ENCODE data around the gene LRFN3. TPM values are rescaled to one million over a fixed set of nuclear protein-coding genes. Genes with fewer than 3 reads are reported as not detected.
"Not testable (repeated sequence)": the region's sequence is repeated elsewhere in the genome, so short reads cannot be mapped to it uniquely, and the experiment has no call there.

The LRFN3 gene, protein sequence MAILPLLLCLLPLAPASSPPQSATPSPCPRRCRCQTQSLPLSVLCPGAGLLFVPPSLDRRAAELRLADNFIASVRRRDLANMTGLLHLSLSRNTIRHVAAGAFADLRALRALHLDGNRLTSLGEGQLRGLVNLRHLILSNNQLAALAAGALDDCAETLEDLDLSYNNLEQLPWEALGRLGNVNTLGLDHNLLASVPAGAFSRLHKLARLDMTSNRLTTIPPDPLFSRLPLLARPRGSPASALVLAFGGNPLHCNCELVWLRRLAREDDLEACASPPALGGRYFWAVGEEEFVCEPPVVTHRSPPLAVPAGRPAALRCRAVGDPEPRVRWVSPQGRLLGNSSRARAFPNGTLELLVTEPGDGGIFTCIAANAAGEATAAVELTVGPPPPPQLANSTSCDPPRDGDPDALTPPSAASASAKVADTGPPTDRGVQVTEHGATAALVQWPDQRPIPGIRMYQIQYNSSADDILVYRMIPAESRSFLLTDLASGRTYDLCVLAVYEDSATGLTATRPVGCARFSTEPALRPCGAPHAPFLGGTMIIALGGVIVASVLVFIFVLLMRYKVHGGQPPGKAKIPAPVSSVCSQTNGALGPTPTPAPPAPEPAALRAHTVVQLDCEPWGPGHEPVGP
- total RNA-seq (0.47 TPM), polyA plus RNA-seq (1.6 TPM)
- long read RNA-seq, donor 1: 0 reads
- long read RNA-seq, donor 2, partial matches to known transcripts: 0 of 3 reads
- long read RNA-seq, donor 2, other reads (novel, unspliced or antisense): 0 of 3 reads
- long read RNA-seq, donor 3: 0 reads
- long read RNA-seq, donor 4, partial matches to known transcripts: 0 of 1 reads
- long read RNA-seq, donor 4, other reads (novel, unspliced or antisense): 0 of 1 reads
- long read RNA-seq, donor 5, partial matches to known transcripts: 0 of 2 reads
- long read RNA-seq, donor 5, other reads (novel, unspliced or antisense): 0 of 2 reads
- long read RNA-seq, donor 6: 0 reads
- long read RNA-seq, donor 7: 0 reads
- long read RNA-seq, donor 8: 0 reads
- long read RNA-seq, donor 9, partial matches to known transcripts: 0 of 1 reads
- long read RNA-seq, donor 9, other reads (novel, unspliced or antisense): 0 of 1 reads
- long read RNA-seq, donor 10, partial matches to known transcripts: 0 of 1 reads
- long read RNA-seq, donor 10, other reads (novel, unspliced or antisense): 0 of 1 reads

DNA sequence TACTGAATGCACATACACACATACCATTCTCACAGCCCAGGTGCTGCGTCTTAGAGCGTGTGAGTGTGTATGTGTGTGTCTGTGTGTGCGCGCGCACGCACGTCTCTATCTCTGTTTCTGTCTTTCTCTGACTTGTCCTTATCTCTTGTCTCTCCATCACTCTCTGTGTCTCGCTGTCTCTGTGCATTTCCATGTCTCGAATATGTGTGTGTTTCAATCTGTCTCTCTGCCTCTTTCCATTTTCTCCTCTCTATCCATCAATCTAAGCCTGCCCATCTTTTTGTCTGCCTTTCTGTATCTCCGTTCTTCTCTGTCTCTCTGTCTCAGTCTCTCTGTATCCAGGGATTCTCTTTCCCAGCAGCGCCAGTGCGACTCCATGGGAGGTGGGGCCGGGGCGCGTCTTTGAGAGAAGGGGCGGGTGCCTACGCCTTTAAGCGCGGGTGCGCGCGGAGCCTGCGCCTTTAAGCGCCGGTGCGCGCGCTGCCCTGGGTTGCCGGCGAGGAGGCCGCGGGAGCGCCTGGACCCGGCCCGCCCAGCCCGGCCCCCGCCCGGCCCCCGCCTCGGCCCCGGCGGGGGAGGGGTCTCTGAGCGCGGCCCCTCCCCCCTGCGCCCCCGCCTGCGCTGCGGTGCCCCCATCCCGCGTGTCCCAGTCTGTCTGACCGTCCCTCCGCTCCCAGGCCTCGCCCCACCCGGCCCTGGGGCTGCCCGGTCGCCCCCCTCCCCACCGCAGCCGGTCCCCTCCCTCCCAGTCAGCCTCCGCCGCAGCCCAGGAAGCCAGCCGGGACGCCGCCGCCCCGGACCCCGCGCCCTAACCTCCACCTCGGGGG is at the start of gene LRFN3:
TSS of gene LRFN3 (plus strand) at position 464 of the 827 bp plus-strand sequence. CDS start 3,052 bp downstream, outside the sequence.
- WGBS: 4% methylated on average over 67 of the region's 68 CpGs
- Histone ChIP-seq H3K27ac (ENCODE audit: low read depth in 1 of 2, low read length in 1 of 2) (peak within 1 kb of the TSS in 1 of 2 donors; percentile 25), H3K4me3 (ENCODE audit: low read length in 2 of 2) (peak within 1 kb of the TSS; percentile 36 to 73), H3K36me3 (ENCODE audit: control insufficient read depth in 2 of 2, insufficient read depth in 2 of 2, low read length in 1 of 2) (peaks cover 0 to 12% of the 10 kb centered on the region in 2 donors), H3K27me3 (ENCODE audit: control insufficient read depth in 2 of 2, insufficient read depth in 1 of 2, low read length in 1 of 2) (peaks cover 0 to 32% of the 10 kb centered on the region in 2 donors), H3K9me3 (ENCODE audit: control insufficient read depth in 2 of 2, insufficient read depth in 1 of 2, low read length in 1 of 2) (peaks cover 0 to 2% of the 10 kb centered on the region in 2 donors), H3K4me1 (ENCODE audit: control insufficient read depth in 2 of 2, insufficient read depth in 2 of 2, low read length in 2 of 2) (peaks cover 15 to 20% of the 10 kb centered on the region in 2 donors)
- DNase-seq (ENCODE audit: low read depth in 6 of 9, low spot score in 9 of 9): peak in 3 of 9 donors; percentile 46 to 63 (median 59)

DNA sequence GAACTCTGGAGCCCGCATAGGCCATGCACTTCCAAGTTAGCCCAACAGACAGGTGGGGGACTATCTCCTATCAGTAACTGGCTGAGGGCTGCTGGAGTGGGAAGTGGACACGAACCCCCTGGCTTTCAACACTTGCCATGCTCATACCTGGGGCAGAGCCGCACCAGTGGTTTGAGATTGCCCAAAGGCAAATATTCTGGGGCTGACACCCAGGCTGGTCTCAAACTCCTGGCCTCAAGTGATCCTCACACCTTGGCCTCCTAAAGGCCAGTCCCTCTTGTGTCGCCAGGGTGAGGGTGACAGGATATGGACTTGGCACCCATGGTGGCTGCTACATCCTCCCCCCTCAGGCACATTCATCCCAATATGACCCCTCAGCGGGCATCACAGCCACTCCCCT is 49.0 kb upstream of the LRFN3 start:
- Histone ChIP-seq H3K27me3 (ENCODE audit: control insufficient read depth in 2 of 2, insufficient read depth in 1 of 2, low read length in 1 of 2) (no peaks in the 10 kb centered on the region), H3K36me3 (ENCODE audit: control insufficient read depth in 2 of 2, insufficient read depth in 2 of 2, low read length in 1 of 2) (peaks cover 34 to 41% of the 10 kb centered on the region in 2 donors), H3K27ac (ENCODE audit: low read depth in 1 of 2, low read length in 1 of 2) (no peak overlapping the region), H3K4me3 (ENCODE audit: low read length in 2 of 2) (no peak overlapping the region), H3K4me1 (ENCODE audit: control insufficient read depth in 2 of 2, insufficient read depth in 2 of 2, low read length in 2 of 2) (no peaks in the 10 kb centered on the region), H3K9me3 (ENCODE audit: control insufficient read depth in 2 of 2, insufficient read depth in 1 of 2, low read length in 1 of 2) (no peaks in the 10 kb centered on the region)
- DNase-seq (ENCODE audit: low read depth in 6 of 9, low spot score in 9 of 9): no peak
- 98% methylated on average over 5 of the region's 5 CpGs for WGBS

DNA sequence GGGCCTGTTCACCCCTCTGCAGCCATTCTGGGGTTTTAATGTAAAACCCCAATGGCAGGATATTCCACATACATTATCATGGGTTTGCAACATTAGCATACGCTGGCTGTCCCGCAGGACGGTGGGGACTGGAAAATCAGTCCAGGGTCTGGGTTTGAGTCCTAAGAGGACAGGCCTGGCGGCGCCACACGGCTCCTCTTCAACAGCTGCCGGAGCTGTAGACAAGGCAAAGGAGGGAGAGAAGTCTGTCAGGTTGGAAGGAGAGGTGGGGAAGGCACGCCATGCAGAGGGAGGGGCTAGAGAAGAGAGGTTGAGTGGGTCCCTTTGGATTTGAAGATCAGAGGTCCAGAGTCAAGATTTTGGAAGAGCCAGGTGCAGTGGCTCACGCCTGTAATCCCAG is 47.8 kb upstream of the LRFN3 start:
- Histone ChIP-seq H3K27ac (ENCODE audit: low read depth in 1 of 2, low read length in 1 of 2) (no peak overlapping the region), H3K9me3 (ENCODE audit: control insufficient read depth in 2 of 2, insufficient read depth in 1 of 2, low read length in 1 of 2) (no peaks in the 10 kb centered on the region), H3K4me1 (ENCODE audit: control insufficient read depth in 2 of 2, insufficient read depth in 2 of 2, low read length in 2 of 2) (no peaks in the 10 kb centered on the region), H3K27me3 (ENCODE audit: control insufficient read depth in 2 of 2, insufficient read depth in 1 of 2, low read length in 1 of 2) (no peaks in the 10 kb centered on the region), H3K36me3 (ENCODE audit: control insufficient read depth in 2 of 2, insufficient read depth in 2 of 2, low read length in 1 of 2) (peaks cover 43 to 49% of the 10 kb centered on the region in 2 donors), H3K4me3 (ENCODE audit: low read length in 2 of 2) (no peak overlapping the region)
- DNase-seq (ENCODE audit: low read depth in 6 of 9, low spot score in 9 of 9): no peak
- WGBS: 98% methylated on average over 9 of the region's 9 CpGs

DNA sequence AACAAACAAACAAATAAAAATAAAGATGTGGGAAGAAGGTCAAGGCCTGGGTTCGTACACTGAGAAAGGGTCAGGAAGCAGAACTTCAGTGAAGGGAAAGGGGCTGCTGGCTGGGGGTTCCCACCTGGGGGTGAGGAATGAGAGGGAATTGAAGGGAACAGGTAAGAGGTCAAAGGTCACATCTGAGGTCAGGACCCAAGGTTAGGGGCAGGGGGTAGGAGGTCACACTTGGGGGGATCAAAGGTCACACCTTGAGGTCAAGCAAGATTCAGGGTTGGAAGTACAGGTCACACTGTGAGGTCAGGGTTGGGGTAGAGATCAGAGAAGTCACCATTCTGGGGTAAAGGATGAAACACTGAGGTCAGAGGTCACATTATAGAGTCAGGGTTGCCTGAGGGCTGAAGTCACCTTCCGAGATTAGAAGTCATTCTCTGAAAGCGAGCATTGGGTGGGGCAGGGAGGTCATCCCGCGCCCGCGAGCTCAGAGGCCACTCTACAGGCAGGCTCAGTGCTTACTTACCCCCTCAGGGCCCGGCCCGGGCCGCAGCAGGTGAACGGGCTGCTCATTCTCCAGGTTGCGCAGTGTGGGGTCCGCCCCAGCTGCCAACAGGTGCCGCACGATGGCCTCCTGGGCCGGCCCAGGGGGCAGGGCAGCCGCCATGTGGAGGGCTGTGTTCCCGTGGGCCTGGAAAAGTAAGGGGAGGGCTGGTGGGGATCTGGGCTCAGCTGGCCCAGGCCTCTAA is 46.6 kb upstream of the LRFN3 start:
- Histone ChIP-seq H3K27ac (ENCODE audit: low read depth in 1 of 2, low read length in 1 of 2) (no peak overlapping the region), H3K27me3 (ENCODE audit: control insufficient read depth in 2 of 2, insufficient read depth in 1 of 2, low read length in 1 of 2) (no peaks in the 10 kb centered on the region), H3K4me1 (ENCODE audit: control insufficient read depth in 2 of 2, insufficient read depth in 2 of 2, low read length in 2 of 2) (no peaks in the 10 kb centered on the region), H3K4me3 (ENCODE audit: low read length in 2 of 2) (no peak overlapping the region), H3K36me3 (ENCODE audit: control insufficient read depth in 2 of 2, insufficient read depth in 2 of 2, low read length in 1 of 2) (peaks cover 52 to 57% of the 10 kb centered on the region in 2 donors), H3K9me3 (ENCODE audit: control insufficient read depth in 2 of 2, insufficient read depth in 1 of 2, low read length in 1 of 2) (no peaks in the 10 kb centered on the region)
- 99% methylated on average over 18 of the region's 18 CpGs for WGBS
- no peak for DNase-seq (ENCODE audit: low read depth in 6 of 9, low spot score in 9 of 9)

DNA sequence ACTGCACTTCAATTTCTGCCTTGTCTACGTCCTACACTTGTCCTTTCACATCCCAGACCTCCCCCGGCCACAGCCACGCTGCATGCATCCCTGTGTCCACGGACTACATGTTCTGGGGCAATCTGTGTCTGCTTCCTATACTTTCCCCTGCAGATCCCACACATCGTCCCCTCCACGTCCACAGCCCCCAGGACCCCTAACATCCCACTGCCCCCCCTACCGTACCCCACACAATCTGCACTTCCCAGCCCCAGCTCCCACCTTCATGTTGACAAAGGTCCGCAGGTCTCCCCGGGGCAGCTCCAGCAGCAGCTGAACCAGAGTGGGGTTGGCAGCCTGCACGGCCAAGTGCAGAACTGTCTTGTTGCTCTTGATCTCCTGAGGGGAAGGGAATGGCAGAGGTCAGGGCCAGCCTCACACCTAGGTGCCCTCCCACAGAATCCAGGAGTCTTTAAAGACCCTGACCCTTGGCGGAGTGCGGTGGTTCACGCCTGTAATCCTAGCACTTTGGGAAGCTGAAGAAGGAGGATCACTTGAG is 46.0 kb upstream of the LRFN3 start:
- Histone ChIP-seq H3K9me3 (ENCODE audit: control insufficient read depth in 2 of 2, insufficient read depth in 1 of 2, low read length in 1 of 2) (no peaks in the 10 kb centered on the region), H3K36me3 (ENCODE audit: control insufficient read depth in 2 of 2, insufficient read depth in 2 of 2, low read length in 1 of 2) (peaks cover 55 to 61% of the 10 kb centered on the region in 2 donors)
- WGBS: 97% methylated on average over 13 of the region's 13 CpGs

DNA sequence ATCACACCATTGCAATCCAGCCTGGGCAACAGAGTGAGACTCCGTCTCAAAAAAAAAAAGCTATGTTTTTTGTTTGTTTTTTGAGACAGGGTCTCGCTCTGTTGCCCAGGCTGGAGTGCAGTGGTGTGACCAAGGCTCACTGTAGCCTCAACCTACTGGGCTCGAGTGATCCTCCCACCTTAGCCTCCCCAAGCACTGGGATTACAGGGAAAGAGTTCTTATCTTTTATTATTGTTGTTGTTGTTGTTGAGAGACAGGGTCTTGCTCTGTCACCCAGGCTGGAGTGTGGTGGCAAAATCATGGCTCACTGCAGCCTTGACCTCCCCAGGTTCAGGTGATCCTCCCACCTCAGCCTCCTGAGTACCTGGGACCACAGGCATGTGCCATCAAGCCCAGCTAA is 44.4 kb upstream of the LRFN3 start:
- peaks cover 70 to 71% of the 10 kb centered on the region in 2 donors for H3K36me3 ChIP-seq (ENCODE audit: control insufficient read depth in 2 of 2, insufficient read depth in 2 of 2, low read length in 1 of 2)
- H3K4me3 ChIP-seq (ENCODE audit: low read length in 2 of 2): not testable (repeated sequence)

More for the DNA sequence above, 46.0 kb upstream of the LRFN3 start:
- H3K27ac ChIP-seq (ENCODE audit: low read depth in 1 of 2, low read length in 1 of 2): no peak overlapping the region
- no peaks in the 10 kb centered on the region for H3K4me1 ChIP-seq (ENCODE audit: control insufficient read depth in 2 of 2, insufficient read depth in 2 of 2, low read length in 2 of 2)
- no peak for DNase-seq (ENCODE audit: low read depth in 6 of 9, low spot score in 9 of 9)
- no peaks in the 10 kb centered on the region for H3K27me3 ChIP-seq (ENCODE audit: control insufficient read depth in 2 of 2, insufficient read depth in 1 of 2, low read length in 1 of 2)
- H3K4me3 ChIP-seq (ENCODE audit: low read length in 2 of 2): no peak overlapping the region

DNA sequence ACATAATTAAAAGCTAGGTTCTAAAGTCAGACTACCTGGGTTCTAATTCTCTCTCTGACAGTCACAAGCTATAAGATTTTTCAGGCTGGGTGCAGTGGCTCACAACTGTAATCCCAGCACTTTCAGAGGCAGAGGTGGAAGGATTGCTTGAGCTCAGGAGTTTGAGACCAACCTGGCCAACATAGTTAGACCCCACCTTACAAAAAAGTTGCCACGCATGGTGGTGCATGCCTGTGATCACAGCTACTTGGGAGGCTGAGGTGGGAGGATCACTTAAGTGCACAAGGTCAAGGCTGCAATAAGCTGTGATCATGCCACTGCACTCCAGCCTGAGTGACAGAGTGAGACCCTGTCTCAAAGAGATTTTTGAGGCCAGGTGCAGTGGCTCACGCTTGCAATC is 41.8 kb upstream of the LRFN3 start:
- Histone ChIP-seq H3K9me3 (ENCODE audit: control insufficient read depth in 2 of 2, insufficient read depth in 1 of 2, low read length in 1 of 2) (no peaks in the 10 kb centered on the region), H3K4me3 (ENCODE audit: low read length in 2 of 2) (no peak overlapping the region), H3K36me3 (ENCODE audit: control insufficient read depth in 2 of 2, insufficient read depth in 2 of 2, low read length in 1 of 2) (peaks cover 64 to 67% of the 10 kb centered on the region in 2 donors), H3K27ac (ENCODE audit: low read depth in 1 of 2, low read length in 1 of 2) (no peak overlapping the region), H3K4me1 (ENCODE audit: control insufficient read depth in 2 of 2, insufficient read depth in 2 of 2, low read length in 2 of 2) (peaks cover 6 to 14% of the 10 kb centered on the region in 2 donors), H3K27me3 (ENCODE audit: control insufficient read depth in 2 of 2, insufficient read depth in 1 of 2, low read length in 1 of 2) (no peaks in the 10 kb centered on the region)
- DNase-seq (ENCODE audit: low read depth in 6 of 9, low spot score in 9 of 9): no peak
- 100% methylated on average over 2 of the region's 2 CpGs for whole genome bisulfite sequencing

More for the DNA sequence above, 44.4 kb upstream of the LRFN3 start:
- WGBS: 99% methylated on average over 3 of the region's 3 CpGs
- H3K4me1 ChIP-seq (ENCODE audit: control insufficient read depth in 2 of 2, insufficient read depth in 2 of 2, low read length in 2 of 2); DNase-seq (ENCODE audit: low read depth in 6 of 9, low spot score in 9 of 9); H3K9me3 ChIP-seq (ENCODE audit: control insufficient read depth in 2 of 2, insufficient read depth in 1 of 2, low read length in 1 of 2); H3K27me3 ChIP-seq (ENCODE audit: control insufficient read depth in 2 of 2, insufficient read depth in 1 of 2, low read length in 1 of 2); H3K27ac ChIP-seq (ENCODE audit: low read depth in 1 of 2, low read length in 1 of 2): not testable (repeated sequence)

Measured in thymus (tissue), 14 donors.